B cell (primary cell): Measurements from ENCODE around the gene TATDN3.
"Not testable (repeated sequence)": the region's sequence is repeated elsewhere in the genome, so short reads cannot be mapped to it uniquely, and the experiment has no call there.

Experiments
- EZH2 ChIP-seq: IDR thresholded peaks from 2 replicates; pipeline ENCODE4 v1.6.1; 2012; ENCODE audit warnings: borderline replicate concordance, low read depth, mild to moderate bottlenecking, moderate library complexity, low read length; ENCODE audit not compliant: insufficient read depth, poor library complexity, severe bottlenecking
- TF ChIP-seq, protein P1 (sequence below): fragments of 200-600 bp; IDR thresholded peaks from one replicate; pipeline ENCODE4 v1.8.0; 2022; ENCODE audit warnings: antibody characterized with exemption, mild to moderate bottlenecking

DNA sequence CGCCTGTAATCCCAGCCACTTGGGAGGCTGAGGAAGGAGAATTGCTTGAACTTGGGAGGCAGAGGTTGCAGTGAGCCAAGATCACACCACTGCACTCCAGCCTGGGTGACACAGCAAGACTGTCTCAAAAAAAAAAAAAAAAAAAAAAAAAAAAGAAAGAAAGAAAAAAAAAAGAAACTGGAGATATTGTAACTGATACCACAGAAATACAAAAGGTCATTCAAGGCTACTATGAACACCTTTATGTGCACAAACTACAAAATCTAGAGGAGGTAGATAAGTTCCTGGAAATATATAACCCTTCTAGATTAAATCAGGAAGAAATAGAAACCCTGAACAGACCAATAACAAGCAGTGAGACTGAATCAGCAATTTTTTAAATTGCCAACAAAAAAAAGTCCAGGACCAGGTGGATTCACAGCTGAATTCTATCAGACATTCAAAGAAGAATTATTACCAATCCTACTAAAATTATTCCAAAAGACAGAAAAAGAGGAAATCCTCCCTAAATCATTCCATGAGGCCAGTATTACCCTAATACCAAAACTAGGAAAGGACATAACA lies 26.9 kb upstream of the TATDN3 start:
- TF ChIP-seq, protein P1, sequence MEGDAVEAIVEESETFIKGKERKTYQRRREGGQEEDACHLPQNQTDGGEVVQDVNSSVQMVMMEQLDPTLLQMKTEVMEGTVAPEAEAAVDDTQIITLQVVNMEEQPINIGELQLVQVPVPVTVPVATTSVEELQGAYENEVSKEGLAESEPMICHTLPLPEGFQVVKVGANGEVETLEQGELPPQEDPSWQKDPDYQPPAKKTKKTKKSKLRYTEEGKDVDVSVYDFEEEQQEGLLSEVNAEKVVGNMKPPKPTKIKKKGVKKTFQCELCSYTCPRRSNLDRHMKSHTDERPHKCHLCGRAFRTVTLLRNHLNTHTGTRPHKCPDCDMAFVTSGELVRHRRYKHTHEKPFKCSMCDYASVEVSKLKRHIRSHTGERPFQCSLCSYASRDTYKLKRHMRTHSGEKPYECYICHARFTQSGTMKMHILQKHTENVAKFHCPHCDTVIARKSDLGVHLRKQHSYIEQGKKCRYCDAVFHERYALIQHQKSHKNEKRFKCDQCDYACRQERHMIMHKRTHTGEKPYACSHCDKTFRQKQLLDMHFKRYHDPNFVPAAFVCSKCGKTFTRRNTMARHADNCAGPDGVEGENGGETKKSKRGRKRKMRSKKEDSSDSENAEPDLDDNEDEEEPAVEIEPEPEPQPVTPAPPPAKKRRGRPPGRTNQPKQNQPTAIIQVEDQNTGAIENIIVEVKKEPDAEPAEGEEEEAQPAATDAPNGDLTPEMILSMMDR: not testable (repeated sequence)
- TF ChIP-seq EZH2: not testable (repeated sequence)
